ENCODE measurements around the gene LRRC4C. TPM values are rescaled to one million over a fixed set of nuclear protein-coding genes. Genes with fewer than 3 reads are reported as not detected.

Gene LRRC4C
- total RNA-seq, 1 donor from 2014 or later, result 2.2 TPM

DNA sequence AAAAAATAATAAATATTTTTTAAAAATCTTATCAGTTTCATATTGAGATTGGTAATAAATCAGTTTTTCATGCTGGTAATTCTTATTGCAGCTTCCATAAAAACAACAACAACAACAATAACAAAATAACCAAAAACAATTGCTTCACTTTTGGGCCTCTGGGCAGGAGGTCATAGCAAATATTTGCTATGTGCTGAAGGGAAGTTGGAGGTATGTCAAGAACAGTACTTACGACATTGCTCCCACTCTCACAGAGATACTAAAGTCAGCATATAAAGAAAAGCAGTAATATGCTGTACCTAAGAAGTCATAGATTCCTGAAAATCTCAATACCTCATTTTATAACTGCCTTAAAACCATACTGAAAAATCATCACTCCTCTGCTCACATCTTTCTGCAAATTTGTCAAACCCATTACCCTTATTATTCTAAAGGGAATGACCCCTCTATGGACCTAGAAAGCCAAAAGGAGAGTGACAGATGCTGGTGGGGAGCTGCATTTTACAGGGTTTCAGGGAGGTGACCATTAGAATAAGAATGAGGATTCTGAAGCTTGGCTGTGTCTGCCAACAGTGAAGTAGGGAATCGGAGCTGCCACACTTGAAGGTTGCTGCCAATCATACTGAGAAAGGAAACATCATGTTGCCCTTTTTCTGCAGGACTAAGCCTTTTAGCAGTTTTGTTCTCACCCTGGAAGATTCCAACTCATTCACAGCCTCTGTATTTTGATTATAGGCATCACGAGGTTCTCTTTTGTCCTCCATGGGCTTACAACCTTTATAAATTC lies 742.9 kb downstream of the LRRC4C start:
- Histone ChIP-seq H3K4me1 (peaks cover 7% of the 10 kb centered on the region), H3K27ac (no peak overlapping the region), H3K4me3 (no peak overlapping the region), H3K27me3 (no peaks in the 10 kb centered on the region), H3K36me3 (no peaks in the 10 kb centered on the region), H3K9me3 (no peaks in the 10 kb centered on the region)
- intact Hi-C loops (cut with DNase I), result no loop called here
- peak; percentile 65 for ATAC-seq
- TF ChIP-seq, protein P1, sequence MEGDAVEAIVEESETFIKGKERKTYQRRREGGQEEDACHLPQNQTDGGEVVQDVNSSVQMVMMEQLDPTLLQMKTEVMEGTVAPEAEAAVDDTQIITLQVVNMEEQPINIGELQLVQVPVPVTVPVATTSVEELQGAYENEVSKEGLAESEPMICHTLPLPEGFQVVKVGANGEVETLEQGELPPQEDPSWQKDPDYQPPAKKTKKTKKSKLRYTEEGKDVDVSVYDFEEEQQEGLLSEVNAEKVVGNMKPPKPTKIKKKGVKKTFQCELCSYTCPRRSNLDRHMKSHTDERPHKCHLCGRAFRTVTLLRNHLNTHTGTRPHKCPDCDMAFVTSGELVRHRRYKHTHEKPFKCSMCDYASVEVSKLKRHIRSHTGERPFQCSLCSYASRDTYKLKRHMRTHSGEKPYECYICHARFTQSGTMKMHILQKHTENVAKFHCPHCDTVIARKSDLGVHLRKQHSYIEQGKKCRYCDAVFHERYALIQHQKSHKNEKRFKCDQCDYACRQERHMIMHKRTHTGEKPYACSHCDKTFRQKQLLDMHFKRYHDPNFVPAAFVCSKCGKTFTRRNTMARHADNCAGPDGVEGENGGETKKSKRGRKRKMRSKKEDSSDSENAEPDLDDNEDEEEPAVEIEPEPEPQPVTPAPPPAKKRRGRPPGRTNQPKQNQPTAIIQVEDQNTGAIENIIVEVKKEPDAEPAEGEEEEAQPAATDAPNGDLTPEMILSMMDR (IDR thresholded peaks at IDR 0.05), result no peak
- no peak for DNase-seq

DNA sequence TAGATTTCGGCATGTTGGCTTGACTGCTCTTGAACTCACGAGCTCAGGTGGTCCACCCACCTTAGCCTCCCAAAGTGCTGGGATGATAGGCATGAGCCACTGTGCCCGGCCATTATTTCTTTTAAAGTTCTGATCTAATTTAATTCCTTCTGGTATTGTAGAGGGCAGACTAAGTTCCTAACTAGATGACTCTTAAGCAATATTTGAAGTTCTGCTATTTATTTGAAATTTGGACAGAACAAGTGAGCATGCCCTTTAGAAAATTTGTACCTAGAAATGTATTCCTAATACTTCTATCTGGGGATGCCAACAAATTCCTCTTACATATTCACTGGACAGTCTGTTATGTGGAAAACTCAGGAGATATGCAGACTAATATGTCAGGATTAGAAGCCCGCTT lies 746.4 kb downstream of the LRRC4C start:
- TF ChIP-seq, protein P1 (IDR thresholded peaks at IDR 0.05), result no peak
- Histone ChIP-seq H3K9me3 (no peaks in the 10 kb centered on the region), H3K27me3 (no peaks in the 10 kb centered on the region), H3K4me1 (peaks cover 7% of the 10 kb centered on the region), H3K36me3 (no peaks in the 10 kb centered on the region), H3K4me3 (no peak overlapping the region), H3K27ac (no peak overlapping the region)
- intact Hi-C loops (cut with DNase I), result no loop called here
- ATAC-seq (no peak), DNase-seq (no peak)

DNA sequence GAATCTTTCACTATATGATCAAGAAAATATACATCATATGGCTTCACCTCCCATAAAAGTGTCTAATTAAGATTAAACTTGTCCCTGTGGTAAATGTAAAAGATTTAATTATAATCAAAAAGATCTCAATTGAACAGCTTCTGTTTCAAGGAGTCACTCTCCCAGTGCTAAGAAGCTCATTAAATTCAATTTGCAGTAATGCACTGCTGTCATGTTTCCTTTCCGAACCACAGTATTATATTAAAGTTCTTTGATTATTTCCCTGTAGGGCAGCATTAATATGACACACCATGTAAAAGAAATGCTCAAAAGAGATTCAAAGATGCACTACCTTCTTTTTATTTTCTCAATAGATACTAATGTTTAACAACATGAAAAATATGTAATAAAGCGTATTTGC lies 758.4 kb downstream of the LRRC4C start:
- intact Hi-C loops (cut with DNase I), result no loop called here
- Histone ChIP-seq H3K27me3 (no peaks in the 10 kb centered on the region), H3K36me3 (no peaks in the 10 kb centered on the region), H3K27ac (no peak overlapping the region), H3K4me1 (no peaks in the 10 kb centered on the region), H3K9me3 (no peaks in the 10 kb centered on the region), H3K4me3 (no peak overlapping the region)
- DNase-seq, result no peak
- TF ChIP-seq, protein P1 (IDR thresholded peaks at IDR 0.05), result no peak
- ATAC-seq, result no peak

- Histone ChIP-seq H3K27ac (no peak overlapping the region), H3K4me3 (no peak overlapping the region), H3K9me3 (no peaks in the 10 kb centered on the region), H3K27me3 (no peaks in the 10 kb centered on the region), H3K36me3 (no peaks in the 10 kb centered on the region), H3K4me1 (no peaks in the 10 kb centered on the region)
- ATAC-seq, result no peak
- no peak for DNase-seq
- intact Hi-C loops (cut with DNase I), result no loop called here
- TF ChIP-seq, protein P1 (IDR thresholded peaks at IDR 0.05), result no peak
Observed at GRCh38 chr11:40689823-40690222, 769.6 kb downstream of the LRRC4C start.

GRCh38 chr11:40688369-40688768 lies 771.1 kb downstream of the LRRC4C start:
- intact Hi-C loops (cut with DNase I), result no loop called here
- ATAC-seq (no peak), DNase-seq (no peak)
- Histone ChIP-seq H3K36me3 (no peaks in the 10 kb centered on the region), H3K27me3 (no peaks in the 10 kb centered on the region), H3K4me1 (no peaks in the 10 kb centered on the region), H3K4me3 (no peak overlapping the region), H3K9me3 (no peaks in the 10 kb centered on the region), H3K27ac (no peak overlapping the region)
- TF ChIP-seq, protein P1 (IDR thresholded peaks at IDR 0.05), result no peak

Measured in upper lobe of right lung (tissue), 1 donor.